Activated CD8-positive, alpha-beta T cell treated with anti-CD3 and anti-CD28 coated beads for 36 hours (primary cell): ENCODE measurements around the gene PATJ. TPM values are rescaled to one million over a fixed set of nuclear protein-coding genes. Genes with fewer than 3 reads are reported as not detected.
A peak's percentile ranks its signal among the peaks of the same experiment; 100 is the strongest.
"Not testable (repeated sequence)": the region's sequence is repeated elsewhere in the genome, so short reads cannot be mapped to it uniquely, and the experiment has no call there.

Experiments used
- ATAC-seq: fragments of 200-7000 bp; cut with Tn5 transposase; one replicate; pipeline ENCODE4 v1.10.0; 2021; ENCODE audit warnings: mild to moderate bottlenecking, moderate library complexity
- CTCF ChIA-PET: fragments of 350-600 bp; sonication (Branson Sonifier 250); formaldehyde crosslinking; loops from one replicate; lab custom pipeline; 2021; ENCODE audit warnings: antibody characterized with exemption; lab: Charles Lee
- POLR2A ChIA-PET: fragments of 350-600 bp; sonication (Branson Sonifier 250); formaldehyde crosslinking; loops from one replicate; lab custom pipeline; 2021; ENCODE audit warnings: antibody characterized with exemption; lab: Charles Lee
- DNase-seq: peaks from one replicate; pipeline ENCODE4 v3.0.0-alpha.2; 2020
- H3K27ac Mint-ChIP-seq: one replicate; pipeline ENCODE4 v1.8.0; 2021; ENCODE audit warnings: mild to moderate bottlenecking, mixed read lengths
- H3K27me3 Mint-ChIP-seq: one replicate; pipeline ENCODE4 v1.8.0; 2021; ENCODE audit warnings: mixed read lengths
- H3K36me3 Mint-ChIP-seq: one replicate; pipeline ENCODE4 v1.8.0; 2021; ENCODE audit warnings: low read depth, mixed read lengths
- H3K4me1 Mint-ChIP-seq: one replicate; pipeline ENCODE4 v1.8.0; 2021; ENCODE audit warnings: low read depth, mixed read lengths
- H3K4me3 Mint-ChIP-seq: one replicate; pipeline ENCODE4 v1.8.0; 2021; ENCODE audit warnings: mild to moderate bottlenecking, moderate library complexity, mixed read lengths
- H3K9me3 Mint-ChIP-seq: one replicate; pipeline ENCODE4 v1.8.0; 2021; ENCODE audit warnings: mixed read lengths
- CTCF ChIP-seq: fragments of 200-600 bp; IDR thresholded peaks from one replicate; pipeline ENCODE4 v1.8.0; 2022; ENCODE audit warnings: antibody characterized with exemption, mild to moderate bottlenecking
- intact Hi-C: fragments of 100-400 bp; cut with micrococcal nuclease; formaldehyde crosslinking; loops from one replicate; pipeline ENCODE4 v1.10.0; 2022
- total RNA-seq, 2 experiments: library from RNA; stranded (reverse); gene quantifications; one replicate each; pipeline ENCODE4 v1.2.3, GENCODE V29; 2021

The PATJ gene
- total RNA-seq, 2 experiments from 2014 or later, result 8.1 to 9.2 TPM

GRCh38 chr1:61709908-61710289, 32.4 kb upstream of the PATJ start:
- POLR2A ChIA-PET, result no interaction called here
- Mint-ChIP-seq H3K9me3 (no peaks in the 10 kb centered on the region), H3K27me3 (no peaks in the 10 kb centered on the region), H3K4me3 (no peak overlapping the region), H3K36me3 (peaks cover 17% of the 10 kb centered on the region), H3K4me1 (peaks cover 2% of the 10 kb centered on the region), H3K27ac (no peak overlapping the region)
- TF ChIP-seq CTCF, result no peak
- CTCF ChIA-PET, result no interaction called here
- ATAC-seq (no peak), DNase-seq (no peak)
- intact Hi-C loops, result no loop called here

GRCh38 chr1:61711257-61711656, 31.0 kb upstream of the PATJ start:
- intact Hi-C loops, POLR2A ChIA-PET, H3K27ac Mint-ChIP-seq: not testable (repeated sequence)

GRCh38 chr1:61711969-61712368, 30.3 kb upstream of the PATJ start:
- Mint-ChIP-seq H3K9me3 (no peaks in the 10 kb centered on the region), H3K4me1 (peaks cover 2% of the 10 kb centered on the region), H3K36me3 (peaks cover 16% of the 10 kb centered on the region), H3K27me3 (no peaks in the 10 kb centered on the region), H3K4me3 (no peak overlapping the region), H3K27ac (no peak overlapping the region)
- CTCF ChIA-PET, result no interaction called here
- ATAC-seq, result no peak
- intact Hi-C loops, result no loop called here
- TF ChIP-seq CTCF, result no peak
- POLR2A ChIA-PET, result no interaction called here
- no peak for DNase-seq

More at GRCh38 chr1:61711257-61711656, 31.0 kb upstream of the PATJ start:
- DNase-seq, H3K4me3 Mint-ChIP-seq, ATAC-seq, H3K27me3 Mint-ChIP-seq, CTCF ChIA-PET, H3K9me3 Mint-ChIP-seq, H3K4me1 Mint-ChIP-seq: not testable (repeated sequence)
- peaks cover 15% of the 10 kb centered on the region for H3K36me3 Mint-ChIP-seq

GRCh38 chr1:61718996-61719663, 23.1 kb upstream of the PATJ start:
- POLR2A ChIA-PET, ATAC-seq, H3K27ac Mint-ChIP-seq, DNase-seq, CTCF ChIA-PET, H3K27me3 Mint-ChIP-seq, H3K9me3 Mint-ChIP-seq, H3K4me3 Mint-ChIP-seq, intact Hi-C loops: not testable (repeated sequence)
- peaks cover 13% of the 10 kb centered on the region for H3K36me3 Mint-ChIP-seq
- peaks cover 19% of the 10 kb centered on the region for H3K4me1 Mint-ChIP-seq

GRCh38 chr1:61724506-61724812, 17.8 kb upstream of the PATJ start:
- no peak for ATAC-seq
- ChIA-PET CTCF (no interaction called here), POLR2A (no interaction called here)

More at GRCh38 chr1:61724506-61724812, 17.8 kb upstream of the PATJ start:
- DNase-seq, result no peak
- no peak for TF ChIP-seq CTCF
- H3K27me3 Mint-ChIP-seq, result no peaks in the 10 kb centered on the region
- peak overlapping the region; percentile 97 for H3K4me3 Mint-ChIP-seq
- peaks cover 14% of the 10 kb centered on the region for H3K36me3 Mint-ChIP-seq
- H3K27ac Mint-ChIP-seq, result peak overlapping the region; percentile 100
- no peaks in the 10 kb centered on the region for H3K9me3 Mint-ChIP-seq
- intact Hi-C loops, result loop anchor here (2.0 kb wide), 1 partner anchor 58 kb away; no protein-coding TSS in a partner anchor
- peaks cover 17% of the 10 kb centered on the region for H3K4me1 Mint-ChIP-seq
